HCT116 (cell line): Measurements from ENCODE around the gene C10orf120. TPM values are rescaled to one million over a fixed set of nuclear protein-coding genes. Genes with fewer than 3 reads are reported as not detected.

Experiments used
- ATAC-seq: fragments of 200-7000 bp; cut with Tn5 transposase; 2 replicates; pipeline ENCODE4 v1.9.1; 2020; ENCODE audit warnings: mild to moderate bottlenecking, moderate library complexity
- BruUV-seq: library from RNA; stranded (reverse); fragments of 400-500 nt; replicated peaks from 2 replicates; lab custom pipeline; 2021; lab: Mats Ljungman, UMichigan
- CTCF ChIA-PET: fragments of 300-600 bp; sonication (Branson Sonifier 250); formaldehyde crosslinking; loops from one replicate; lab custom pipeline; 2021; ENCODE audit warnings: antibody characterized with exemption; lab: Charles Lee
- POLR2A ChIA-PET: fragments of 300-600, 350-600 bp; sonication (Branson Sonifier 250); formaldehyde crosslinking; loops from one replicate; lab custom pipeline; 2021; ENCODE audit warnings: antibody characterized with exemption; lab: Charles Lee
- RAD21 ChIA-PET, 2 experiments: fragments of 300-600 bp; sonication (Branson Sonifier 250); formaldehyde crosslinking; loops; one replicate each; lab custom pipeline; 2023; ENCODE audit warnings: low total read pairs in 2 of 2; ENCODE audit not compliant: uncharacterized antibody in 2 of 2, unreplicated experiment in 2 of 2, low non-redundant PET in 1 of 2; lab: Charles Lee
- DNase-seq: peaks from one replicate; pipeline ENCODE4 v3.0.0-alpha.2; 2010; ENCODE audit warnings: low read depth, low spot score
- H2AFZ ChIP-seq: fragments of 200-600 bp; shearing (Covaris generic), sonication (generic); 2 replicates; pipeline ENCODE4 v1.6.1; 2017; ENCODE audit warnings: low read depth, mixed run types, mixed read lengths, antibody characterized with exemption, low read length; ENCODE audit not compliant: poor library complexity, severe bottlenecking
- H3K27ac ChIP-seq: 2 replicates; pipeline ENCODE4 v1.5.1; 2012; ENCODE audit warnings: low read depth, low read length
- H3K27me3 ChIP-seq: fragments of 200-600 bp; sonication (generic); 2 replicates; pipeline ENCODE4 v1.6.1; 2016; ENCODE audit warnings: mixed run types, low read length, mixed read lengths; ENCODE audit not compliant: insufficient read depth
- H3K36me3 ChIP-seq, 2 experiments: fragments of 200-500 bp in 1 of 2; fragments of 200-600 bp in 1 of 2; sonication (Bioruptor generic) in 1 of 2; sonication (generic) in 1 of 2; 2 replicates each; pipeline versions ENCODE4 v1.5.1 to v1.6.1; 2014 to 2016; ENCODE audit warnings: low read length in 2 of 2, inconsistent platforms in 1 of 2, mixed read lengths in 1 of 2, mixed run types in 1 of 2; ENCODE audit not compliant: insufficient read depth in 2 of 2, control insufficient read depth in 1 of 2
- H3K4me1 ChIP-seq, 2 experiments: fragments of 200-600 bp in 1 of 2; sonication (generic) in 1 of 2; 2 replicates each; pipeline versions ENCODE4 v1.5.1 to v1.6.1; 2012 to 2017; ENCODE audit warnings: low read length in 2 of 2, inconsistent platforms in 1 of 2, mild to moderate bottlenecking in 1 of 2, mixed read lengths in 1 of 2, mixed run types in 1 of 2, moderate library complexity in 1 of 2; ENCODE audit not compliant: insufficient read depth in 2 of 2, control insufficient read depth in 1 of 2
- H3K4me2 ChIP-seq: fragments of 200-600 bp; sonication (generic); 2 replicates; pipeline ENCODE4 v1.6.1; 2017; ENCODE audit warnings: mixed run types, low read length, mixed read lengths
- H3K4me3 ChIP-seq, 2 experiments: fragments of 200-600 bp in 1 of 2; sonication (generic) in 1 of 2; replicated peaks in 1 of 2; 2 replicates each; pipeline ENCODE4 v1.5.1; 2011 to 2016; ENCODE audit warnings: low read length in 2 of 2, control low read depth in 1 of 2, low read depth in 1 of 2, mild to moderate bottlenecking in 1 of 2, mixed read lengths in 1 of 2, mixed run types in 1 of 2
- H3K79me2 ChIP-seq: fragments of 200-600 bp; sonication (generic); 2 replicates; pipeline ENCODE4 v1.6.1; 2017; ENCODE audit warnings: mild to moderate bottlenecking, mixed run types, low read length, moderate library complexity, mixed read lengths; ENCODE audit not compliant: insufficient read depth
- H3K9ac ChIP-seq: fragments of 200-600 bp; sonication (generic); 2 replicates; pipeline ENCODE4 v1.6.1; 2016; ENCODE audit warnings: low read length, mixed read lengths
- H3K9me2 ChIP-seq: fragments of 200-600 bp; sonication (generic), shearing (Covaris generic); 2 replicates; pipeline ENCODE4 v1.6.1; 2017; ENCODE audit warnings: mixed run types, mild to moderate bottlenecking, moderate library complexity; ENCODE audit not compliant: insufficient read depth
- H3K9me3 ChIP-seq, 2 experiments: fragments of 200-500 bp in 1 of 2; fragments of 200-600 bp in 1 of 2; sonication (Bioruptor generic) in 1 of 2; sonication (generic) in 1 of 2; 2 replicates each; pipeline ENCODE4 v1.6.1; 2014 to 2017; ENCODE audit warnings: low read length in 2 of 2, mixed read lengths in 2 of 2, inconsistent platforms in 1 of 2, low read depth in 1 of 2, mild to moderate bottlenecking in 1 of 2, mixed run types in 1 of 2, moderate library complexity in 1 of 2; ENCODE audit not compliant: control insufficient read depth in 1 of 2, insufficient read depth in 1 of 2
- H4K20me1 ChIP-seq: fragments of 200-600 bp; sonication (generic), shearing (Covaris generic); 2 replicates; pipeline ENCODE4 v1.6.1; 2017; ENCODE audit warnings: mixed run types, mild to moderate bottlenecking, moderate library complexity; ENCODE audit not compliant: insufficient read depth
- CEBPB ChIP-seq: IDR thresholded peaks from 2 replicates; pipeline ENCODE4 v1.6.1; 2012; ENCODE audit warnings: low read depth
- CTCF ChIP-seq, 3 experiments: fragments of 200-600 bp in 1 of 3; sonication (generic) in 1 of 3; IDR thresholded peaks in 2 of 3; conservative IDR thresholded peaks in 1 of 3; 2 replicates each; pipeline ENCODE4 v1.5.1; 2012 to 2017; ENCODE audit warnings: low read depth in 2 of 3, low read length in 2 of 3, antibody characterized with exemption in 1 of 3, borderline replicate concordance in 1 of 3, control low read depth in 1 of 3, mild to moderate bottlenecking in 1 of 3, mixed read lengths in 1 of 3, mixed run types in 1 of 3, moderate library complexity in 1 of 3; ENCODE audit not compliant: insufficient read depth in 1 of 3
- EGR1 ChIP-seq: IDR thresholded peaks from 2 replicates; pipeline ENCODE4 v1.6.1; 2012; ENCODE audit warnings: low read depth
- ELF1 ChIP-seq: IDR thresholded peaks from 2 replicates; pipeline ENCODE4 v1.6.1; 2012; ENCODE audit warnings: low read depth, borderline replicate concordance
- EZH2 ChIP-seq: fragments of 200-600 bp; sonication (generic); IDR thresholded peaks from 2 replicates; pipeline ENCODE4 v1.6.1; 2017; ENCODE audit warnings: antibody characterized with exemption, mixed run types
- EZH2phosphoT487 ChIP-seq: fragments of 200-600 bp; IDR thresholded peaks from 2 replicates; pipeline ENCODE4 v1.6.1; 2018; ENCODE audit warnings: antibody characterized with exemption, borderline replicate concordance
- FOSL1 ChIP-seq: IDR thresholded peaks from 2 replicates; pipeline ENCODE4 v1.6.1; 2012; ENCODE audit warnings: low read depth
- JUND ChIP-seq: IDR thresholded peaks from 2 replicates; pipeline ENCODE4 v1.6.1; 2012
- POLR2A ChIP-seq: IDR thresholded peaks from 2 replicates; pipeline ENCODE4 v1.7.0; 2011; ENCODE audit warnings: borderline replicate concordance; ENCODE audit not compliant: insufficient read depth, insufficient read length; ENCODE audit errors: extremely low read depth
- RAD21 ChIP-seq: IDR thresholded peaks from 2 replicates; pipeline ENCODE4 v1.6.1; 2012; ENCODE audit warnings: low read depth, mild to moderate bottlenecking
- SIN3A ChIP-seq: IDR thresholded peaks from 2 replicates; pipeline ENCODE4 v1.6.1; 2012; ENCODE audit warnings: low read depth
- SP1 ChIP-seq: IDR thresholded peaks from 2 replicates; pipeline ENCODE4 v1.6.1; 2012; ENCODE audit warnings: low read depth
- SRF ChIP-seq: IDR thresholded peaks from 2 replicates; pipeline ENCODE4 v1.6.1; 2012; ENCODE audit warnings: low read depth
- TCF7L2 ChIP-seq: IDR thresholded peaks from 2 replicates; pipeline ENCODE4 v1.7.0; 2011; ENCODE audit warnings: borderline replicate concordance, inconsistent platforms; ENCODE audit not compliant: insufficient read depth, insufficient read length; ENCODE audit errors: extremely low read depth
- YY1 ChIP-seq: IDR thresholded peaks from 2 replicates; pipeline ENCODE4 v1.6.1; 2011; ENCODE audit warnings: low read length, low read depth, moderate library complexity, mild to moderate bottlenecking; ENCODE audit not compliant: insufficient replicate concordance; ENCODE audit errors: extremely low read depth
- ZBTB33 ChIP-seq: IDR thresholded peaks from 2 replicates; pipeline ENCODE4 v1.6.1; 2011; ENCODE audit warnings: mild to moderate bottlenecking, low read length, moderate library complexity; ENCODE audit not compliant: insufficient replicate concordance; ENCODE audit errors: extremely low read depth
- ZFX ChIP-seq: fragments of 450-650 bp; IDR thresholded peaks from 2 replicates; pipeline ENCODE4 v1.6.1; 2017
- ZNF274 ChIP-seq: fragments of 200-500 bp; sonication (Bioruptor generic); IDR thresholded peaks from 2 replicates; pipeline ENCODE4 v1.6.1; 2014; ENCODE audit warnings: mild to moderate bottlenecking, low read depth, low read length, inconsistent platforms
- intact Hi-C: fragments of 100-400 bp; cut with micrococcal nuclease; formaldehyde crosslinking; loops from 2 replicates; pipeline ENCODE4 v1.10.0; 2022
- total RNA-seq: library from RNA; stranded (reverse); gene quantifications from one replicate; pipeline ENCODE4 v1.2.1, GENCODE V29; 2021; ENCODE audit not compliant: unreplicated experiment
- TF ChIP-seq, protein P1 (sequence below): IDR thresholded peaks from 2 replicates; pipeline ENCODE4 v1.6.1; 2012; ENCODE audit warnings: low read depth

The C10orf120 gene
- total RNA-seq, 1 experiment from 2014 or later, result not detected

DNA sequence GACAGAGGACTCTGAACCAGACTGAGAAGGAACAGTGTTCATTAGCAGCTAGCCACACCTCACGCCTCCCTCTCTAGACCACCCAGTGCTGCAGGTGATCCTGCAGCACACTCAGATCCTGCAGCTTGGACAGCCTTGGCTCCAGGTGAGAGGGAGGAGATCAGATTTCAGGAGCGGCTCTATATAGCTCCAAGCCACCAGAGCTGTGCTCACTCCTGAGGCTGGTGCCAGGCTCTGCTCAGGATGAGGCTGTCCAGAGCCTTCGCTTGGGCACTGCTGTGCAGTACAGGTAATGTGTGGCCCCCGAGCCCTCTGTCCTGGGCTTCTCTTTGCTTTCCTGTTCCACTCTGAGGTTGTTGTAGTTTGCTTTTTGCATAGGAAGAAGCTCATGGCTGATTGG is 42.4 kb downstream of the C10orf120 start (continued):
- no peak for TF ChIP-seq YY1
- no peak for TF ChIP-seq ZBTB33
- no peak for TF ChIP-seq TCF7L2
- TF ChIP-seq SP1, result no peak
- TF ChIP-seq CTCF (IDR thresholded peaks at IDR 0.05 in 2 of 3, conservative IDR thresholded peaks at IDR 0.05 in 1 of 3; ENCODE audit: borderline replicate concordance in 1 of 3, insufficient read depth in 1 of 3, low read depth in 2 of 3, low read length in 2 of 3), result no peak
- TF ChIP-seq POLR2A, result no peak
- TF ChIP-seq CEBPB, result no peak

- Histone ChIP-seq H3K9me2 (no peaks in the 10 kb centered on the region), H3K9ac (no peak overlapping the region), H3K4me3 (no peak overlapping the region), H3K36me3 (no peaks in the 10 kb centered on the region), H4K20me1 (no peaks in the 10 kb centered on the region), H3K4me2 (no peak overlapping the region), H3K4me1 (no peaks in the 10 kb centered on the region), H3K9me3 (no peaks in the 10 kb centered on the region), H2AFZ (no peak overlapping the region), H3K27me3 (peaks cover 75% of the 10 kb centered on the region), H3K27ac (no peak overlapping the region), H3K79me2 (no peaks in the 10 kb centered on the region)
- no peak for ATAC-seq
- intact Hi-C loops, result no loop called here
- POLR2A ChIA-PET, result no interaction called here
- no TSS peak for BruUV-seq
- CTCF ChIA-PET, result interaction anchor here (1.0 kb wide), 1 partner anchor 8 kb away, joined by 4 read pairs; no protein-coding TSS in a partner anchor
- RAD21 ChIA-PET, result no interaction called here
- DNase-seq, result no peak
- TF ChIP-seq POLR2A (no peak), EZH2phosphoT487 (no peak), RAD21 (no peak), ZNF274 (no peak), SP1 (no peak), YY1 (no peak), FOSL1 (no peak), SIN3A (no peak), ELF1 (no peak), TCF7L2 (no peak), EZH2 (no peak), EGR1 (no peak), ZFX (no peak), SRF (no peak), JUND (no peak)
- TF ChIP-seq, protein P1, sequence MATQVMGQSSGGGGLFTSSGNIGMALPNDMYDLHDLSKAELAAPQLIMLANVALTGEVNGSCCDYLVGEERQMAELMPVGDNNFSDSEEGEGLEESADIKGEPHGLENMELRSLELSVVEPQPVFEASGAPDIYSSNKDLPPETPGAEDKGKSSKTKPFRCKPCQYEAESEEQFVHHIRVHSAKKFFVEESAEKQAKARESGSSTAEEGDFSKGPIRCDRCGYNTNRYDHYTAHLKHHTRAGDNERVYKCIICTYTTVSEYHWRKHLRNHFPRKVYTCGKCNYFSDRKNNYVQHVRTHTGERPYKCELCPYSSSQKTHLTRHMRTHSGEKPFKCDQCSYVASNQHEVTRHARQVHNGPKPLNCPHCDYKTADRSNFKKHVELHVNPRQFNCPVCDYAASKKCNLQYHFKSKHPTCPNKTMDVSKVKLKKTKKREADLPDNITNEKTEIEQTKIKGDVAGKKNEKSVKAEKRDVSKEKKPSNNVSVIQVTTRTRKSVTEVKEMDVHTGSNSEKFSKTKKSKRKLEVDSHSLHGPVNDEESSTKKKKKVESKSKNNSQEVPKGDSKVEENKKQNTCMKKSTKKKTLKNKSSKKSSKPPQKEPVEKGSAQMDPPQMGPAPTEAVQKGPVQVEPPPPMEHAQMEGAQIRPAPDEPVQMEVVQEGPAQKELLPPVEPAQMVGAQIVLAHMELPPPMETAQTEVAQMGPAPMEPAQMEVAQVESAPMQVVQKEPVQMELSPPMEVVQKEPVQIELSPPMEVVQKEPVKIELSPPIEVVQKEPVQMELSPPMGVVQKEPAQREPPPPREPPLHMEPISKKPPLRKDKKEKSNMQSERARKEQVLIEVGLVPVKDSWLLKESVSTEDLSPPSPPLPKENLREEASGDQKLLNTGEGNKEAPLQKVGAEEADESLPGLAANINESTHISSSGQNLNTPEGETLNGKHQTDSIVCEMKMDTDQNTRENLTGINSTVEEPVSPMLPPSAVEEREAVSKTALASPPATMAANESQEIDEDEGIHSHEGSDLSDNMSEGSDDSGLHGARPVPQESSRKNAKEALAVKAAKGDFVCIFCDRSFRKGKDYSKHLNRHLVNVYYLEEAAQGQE, result no peak
Observed at GRCh38 chr10:122656741-122657140, 42.9 kb downstream of the C10orf120 start.
